ENCODE results near the gene NPFF. TPM values are rescaled to one million over a fixed set of nuclear protein-coding genes. Genes with fewer than 3 reads are reported as not detected.

Gene NPFF
- total and polyA plus RNA-seq, 2 of the 13 experiments (the other 11 are each of a cell fraction or from before 2014, with no cell fraction given): not detected

DNA sequence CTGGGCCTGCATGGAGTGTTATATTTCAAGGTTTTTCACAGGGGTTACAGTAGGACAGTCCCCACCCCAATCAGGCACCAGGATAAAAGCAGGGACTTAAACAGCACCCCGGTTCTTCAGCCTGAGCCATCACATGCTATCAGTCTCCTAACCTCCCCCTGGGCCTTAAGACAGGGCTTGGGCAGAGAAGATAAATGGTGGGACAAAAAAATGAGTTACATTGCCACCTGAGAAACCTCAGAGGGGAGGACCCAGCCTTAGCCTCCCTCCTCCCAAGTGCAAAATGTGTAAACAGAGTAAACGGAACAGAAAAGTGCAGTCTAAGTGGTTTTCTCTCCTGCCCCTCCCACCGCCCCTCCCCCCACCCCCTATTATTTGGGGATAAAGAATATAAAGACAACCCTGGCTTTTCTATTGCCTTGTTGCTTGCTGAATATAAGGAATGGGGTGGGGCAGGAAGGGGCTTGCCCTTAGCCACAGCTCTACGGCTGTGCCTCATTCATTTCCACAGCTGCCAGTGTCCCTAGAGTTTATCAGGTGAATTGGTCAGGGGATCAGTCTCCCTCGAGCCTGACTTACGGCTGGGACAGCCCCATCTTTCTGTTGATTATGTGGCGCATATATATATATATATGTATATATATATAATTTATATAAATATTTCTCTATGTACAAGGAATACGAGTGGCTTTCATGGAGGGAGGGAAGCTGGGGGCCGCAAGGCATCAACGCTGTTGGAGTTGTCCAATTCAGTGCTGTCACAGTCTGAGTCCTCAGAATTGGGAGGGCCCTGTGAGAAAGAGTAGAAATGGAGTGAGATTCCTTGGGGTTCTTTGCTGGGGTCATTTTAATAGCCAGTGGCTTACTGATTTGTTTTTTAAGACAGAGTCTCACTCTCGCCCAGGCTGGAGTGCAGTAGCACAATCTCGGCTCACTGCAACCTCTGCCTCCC is 26.5 kb downstream of the NPFF start (continued):
- TF ChIP-seq ZNF572 (CRISPR knock-in tag; IDR thresholded peaks at IDR 0.05): no peak
- TF ChIP-seq SSRP1 (CRISPR knock-in tag; IDR thresholded peaks at IDR 0.05): peak; percentile 45; the same call in 1 of the 2 replicates
- TF ChIP-seq NCOA1 (CRISPR knock-in tag; IDR thresholded peaks at IDR 0.05): no peak
- TF ChIP-seq ZNF263 (CRISPR knock-in tag; IDR thresholded peaks at IDR 0.05): no peak
- TF ChIP-seq EZH2 (conservative IDR thresholded peaks at IDR 0.05; ENCODE audit: low read depth, low read length): no peak
- TF ChIP-seq RBM22 (optimal IDR thresholded peaks at IDR 0.05; ENCODE audit: low read length): peak; percentile 94
- TF ChIP-seq ZNF841 (CRISPR knock-in tag; IDR thresholded peaks at IDR 0.05; ENCODE audit: borderline replicate concordance): no peak
- TF ChIP-seq, protein P1, sequence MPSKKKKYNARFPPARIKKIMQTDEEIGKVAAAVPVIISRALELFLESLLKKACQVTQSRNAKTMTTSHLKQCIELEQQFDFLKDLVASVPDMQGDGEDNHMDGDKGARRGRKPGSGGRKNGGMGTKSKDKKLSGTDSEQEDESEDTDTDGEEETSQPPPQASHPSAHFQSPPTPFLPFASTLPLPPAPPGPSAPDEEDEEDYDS (CRISPR knock-in tag; IDR thresholded peaks at IDR 0.05): no peak
- TF ChIP-seq POLR2G (IDR thresholded peaks at IDR 0.05; ENCODE audit: low read depth, low read length): no peak; the same call in 1 of the 2 replicates

- no peak overlapping the region for H3K4me2 ChIP-seq (ENCODE audit: low read depth, low read length)
- DNase-seq (ENCODE audit: low spot score) (no peak), FAIRE-seq (no peak), ATAC-seq (no peak)
- TF ChIP-seq MAFF (IDR thresholded peaks at IDR 0.05; ENCODE audit: low read depth, low read length) (peak; percentile 65), MAFK (conservative IDR thresholded peaks at IDR 0.05 in 1 of 2, IDR thresholded peaks at IDR 0.05 in 1 of 2; ENCODE audit: low read length in 2 of 2) (peak; percentile 63 to 72; a peak in 3 of 4 replicates)
- TF ChIP-seq, protein P2, sequence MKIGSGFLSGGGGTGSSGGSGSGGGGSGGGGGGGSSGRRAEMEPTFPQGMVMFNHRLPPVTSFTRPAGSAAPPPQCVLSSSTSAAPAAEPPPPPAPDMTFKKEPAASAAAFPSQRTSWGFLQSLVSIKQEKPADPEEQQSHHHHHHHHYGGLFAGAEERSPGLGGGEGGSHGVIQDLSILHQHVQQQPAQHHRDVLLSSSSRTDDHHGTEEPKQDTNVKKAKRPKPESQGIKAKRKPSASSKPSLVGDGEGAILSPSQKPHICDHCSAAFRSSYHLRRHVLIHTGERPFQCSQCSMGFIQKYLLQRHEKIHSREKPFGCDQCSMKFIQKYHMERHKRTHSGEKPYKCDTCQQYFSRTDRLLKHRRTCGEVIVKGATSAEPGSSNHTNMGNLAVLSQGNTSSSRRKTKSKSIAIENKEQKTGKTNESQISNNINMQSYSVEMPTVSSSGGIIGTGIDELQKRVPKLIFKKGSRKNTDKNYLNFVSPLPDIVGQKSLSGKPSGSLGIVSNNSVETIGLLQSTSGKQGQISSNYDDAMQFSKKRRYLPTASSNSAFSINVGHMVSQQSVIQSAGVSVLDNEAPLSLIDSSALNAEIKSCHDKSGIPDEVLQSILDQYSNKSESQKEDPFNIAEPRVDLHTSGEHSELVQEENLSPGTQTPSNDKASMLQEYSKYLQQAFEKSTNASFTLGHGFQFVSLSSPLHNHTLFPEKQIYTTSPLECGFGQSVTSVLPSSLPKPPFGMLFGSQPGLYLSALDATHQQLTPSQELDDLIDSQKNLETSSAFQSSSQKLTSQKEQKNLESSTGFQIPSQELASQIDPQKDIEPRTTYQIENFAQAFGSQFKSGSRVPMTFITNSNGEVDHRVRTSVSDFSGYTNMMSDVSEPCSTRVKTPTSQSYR (CRISPR knock-in tag; IDR thresholded peaks at IDR 0.05; ENCODE audit: borderline replicate concordance): no peak
- WGBS (ENCODE audit: low lambda C conversion rate): 95% methylated on average over 5 of the region's 5 CpGs
- peaks cover 26% of the 10 kb centered on the region for H4K20me1 ChIP-seq (ENCODE audit: insufficient read depth, low read length)
- in situ Hi-C loops (cut with HindIII; ENCODE audit: extremely low pct_ligation_motif_present, low pct_unique_long_range_greater_than_20kb) (no loop called here), intact Hi-C loops (cut with micrococcal nuclease; ENCODE audit: unreplicated experiment) (no loop called here)
- no peaks in the 10 kb centered on the region for H3K9me3 ChIP-seq (ENCODE audit: low read length)
- H3K27ac ChIP-seq (ENCODE audit: extremely low read length, insufficient read depth, low read length): no peak overlapping the region
- peaks cover 24 to 68% of the 10 kb centered on the region in 2 experiments for H3K36me3 ChIP-seq (replicated peaks in 1 of 2; ENCODE audit: control insufficient read depth in 1 of 2, insufficient read depth in 2 of 2, low read length in 2 of 2)
- H3K4me3 ChIP-seq (replicated peaks in 1 of 3; ENCODE audit: insufficient read depth in 1 of 3, low read depth in 2 of 3, low read length in 3 of 3): no peak overlapping the region
- ChIA-PET POLR2A (interaction anchor here (1.2 to 1.8 kb wide), 2 partner anchors 11 to 22 kb away, joined by 3 to 8 read pairs; partner anchors contain the start of gene TARBP2), CTCF (ENCODE audit: low intra/inter-chr PET ratio, low total read pairs) (no interaction called here)
- peaks cover 3% of the 10 kb centered on the region for H3K79me2 ChIP-seq (ENCODE audit: insufficient read depth, low read length)
- no peak overlapping the region for H3K9ac ChIP-seq (ENCODE audit: insufficient read depth, low read depth, low read length)
- H3K27me3 ChIP-seq (ENCODE audit: control insufficient read depth in 1 of 2, insufficient read depth in 2 of 2, low read length in 2 of 2): no peaks in the 10 kb centered on the region
- H2AFZ ChIP-seq (ENCODE audit: low read length): no peak overlapping the region
- H3K4me1 ChIP-seq (ENCODE audit: insufficient read depth, low read length): no peaks in the 10 kb centered on the region
- BruUV-seq (replicated peaks): no TSS peak
Observed at GRCh38 chr12:53479331-53479730, 28.0 kb downstream of the NPFF start.
